AG09309 (cell line): Measurements from ENCODE around the gene LGALS3.

Experiments used
- DNase-seq: peaks from one replicate; pipeline ENCODE4 v3.0.0-alpha.2; 2010; ENCODE audit warnings: low read depth
- H3K4me3 ChIP-seq: 2 replicates; pipeline ENCODE4 v1.5.1; 2011; ENCODE audit warnings: mild to moderate bottlenecking, low read depth, low read length, moderate library complexity; ENCODE audit not compliant: control insufficient read depth
- CTCF ChIP-seq: IDR thresholded peaks from 2 replicates; pipeline ENCODE4 v1.5.1; 2011; ENCODE audit warnings: mild to moderate bottlenecking, low read depth, low read length, inconsistent platforms; ENCODE audit not compliant: insufficient read depth, control insufficient read depth; ENCODE audit errors: missing control alignments

The LGALS3 gene

GRCh38 chr14:55138091-55138490 lies 9.0 kb downstream of the LGALS3 start:
- no peak overlapping the region for H3K4me3 ChIP-seq
- peak; percentile 22 for TF ChIP-seq CTCF
- DNase-seq = no peak

- H3K4me3 ChIP-seq = no peak overlapping the region
- DNase-seq = no peak
- no peak for TF ChIP-seq CTCF
Observed at GRCh38 chr14:55139141-55139540, 10.1 kb downstream of the LGALS3 start.

- H3K4me3 ChIP-seq = no peak overlapping the region
- DNase-seq = no peak
- no peak for TF ChIP-seq CTCF
Observed at GRCh38 chr14:55139696-55140509, 10.9 kb downstream of the LGALS3 start.

- DNase-seq = no peak
- no peak for TF ChIP-seq CTCF
- H3K4me3 ChIP-seq = no peak overlapping the region
Observed at GRCh38 chr14:55141825-55142224, 12.8 kb downstream of the LGALS3 start.

- no peak for DNase-seq
- no peak for TF ChIP-seq CTCF
- H3K4me3 ChIP-seq = no peak overlapping the region
Observed at GRCh38 chr14:55142466-55142865, 13.4 kb downstream of the LGALS3 start.

GRCh38 chr14:55146425-55146824 lies 17.4 kb downstream of the LGALS3 start:
- no peak for DNase-seq
- H3K4me3 ChIP-seq = no peak overlapping the region
- no peak for TF ChIP-seq CTCF
